HG02973 (cell line): Measurements from ENCODE around the gene CIBAR2.

Experiments used
- ATAC-seq: cut with Tn5 transposase; IDR thresholded peaks from one replicate; pipeline ENCODE4 v1.9.1; 2021; ENCODE audit warnings: moderate library complexity; ENCODE audit not compliant: unreplicated experiment

Gene CIBAR2

GRCh38 chr16:85144026-85144915 is 32.0 kb upstream of the CIBAR2 start:
- ATAC-seq = no peak

- ATAC-seq = no peak
These were observed 30.5 kb upstream of the CIBAR2 start for GRCh38 chr16:85142771-85143211.

- ATAC-seq = no peak
These were observed 29.8 kb upstream of the CIBAR2 start for GRCh38 chr16:85142129-85142513.

GRCh38 chr16:85141491-85142128 is 29.3 kb upstream of the CIBAR2 start:
- ATAC-seq = no peak

GRCh38 chr16:85140455-85141012 is 28.3 kb upstream of the CIBAR2 start:
- no peak for ATAC-seq

GRCh38 chr16:85139881-85140339 is 27.6 kb upstream of the CIBAR2 start:
- ATAC-seq = no peak

- ATAC-seq = no peak
These were observed 26.8 kb upstream of the CIBAR2 start for GRCh38 chr16:85138825-85139627.

- ATAC-seq = no peak
These were observed 26.0 kb upstream of the CIBAR2 start for GRCh38 chr16:85138073-85138824.

- no peak for ATAC-seq
These were observed 25.2 kb upstream of the CIBAR2 start for GRCh38 chr16:85137323-85138072.

GRCh38 chr16:85136702-85137322 is 24.5 kb upstream of the CIBAR2 start:
- no peak for ATAC-seq

- no peak for ATAC-seq
These were observed 24.0 kb upstream of the CIBAR2 start for GRCh38 chr16:85136213-85136701.

- ATAC-seq = no peak
These were observed 22.5 kb upstream of the CIBAR2 start for GRCh38 chr16:85134789-85135142.

GRCh38 chr16:85134076-85134788 is 22.0 kb upstream of the CIBAR2 start:
- no peak for ATAC-seq

- no peak for ATAC-seq
These were observed 21.0 kb upstream of the CIBAR2 start for GRCh38 chr16:85133290-85133599.

- no peak for ATAC-seq
These were observed 20.4 kb upstream of the CIBAR2 start for GRCh38 chr16:85132456-85133289.

GRCh38 chr16:85130705-85131028 is 18.4 kb upstream of the CIBAR2 start:
- no peak for ATAC-seq

GRCh38 chr16:85129876-85130704 is 17.8 kb upstream of the CIBAR2 start:
- no peak for ATAC-seq
